Spleen (tissue), 7 donors: ENCODE data around the gene TOP1.

Experiments used
- CTCF ChIP-seq, 11 experiments: fragments of 200-600 bp in 7 of 11; fragments of 450-650 bp in 4 of 11; sonication (generic) in 4 of 11; IDR thresholded peaks in 8 of 11; conservative IDR thresholded peaks in 3 of 11; 1 replicate in 7 of 11; 2 replicates in 4 of 11; pipeline versions ENCODE4 v1.4.0 to v1.8.0; 2016 to 2021; ENCODE audit warnings: antibody characterized with exemption in 11 of 11, inconsistent platforms in 4 of 11, mild to moderate bottlenecking in 1 of 11
- POLR2A ChIP-seq, 3 donors: fragments of 450-650 bp; IDR thresholded peaks; one replicate each; pipeline ENCODE4 v1.5.1; 2017; ENCODE audit warnings: antibody characterized with exemption in 3 of 3, mild to moderate bottlenecking in 1 of 3
- donor health status: DM: no; HTN: no; CAD: no; lungs with moderate emphysema.
- donor health status: DM: no; HTN: no; CAD: no.
- donor health status: DM: no; HTN: no; CAD: no.

- TF ChIP-seq CTCF (IDR thresholded peaks at IDR 0.05 in 8 of 11, conservative IDR thresholded peaks at IDR 0.05 in 3 of 11) (no peak), POLR2A (IDR thresholded peaks at IDR 0.05) (no peak)
These were observed 141.9 kb downstream of the TOP1 start for GRCh38 chr20:41170386-41171105.
